ACHN (cell line): ENCODE data around the gene SHROOM1.
"Not testable (repeated sequence)": the region's sequence is repeated elsewhere in the genome, so short reads cannot be mapped to it uniquely, and the experiment has no call there.

Experiments
- DNase-seq: peaks from one replicate; pipeline ENCODE4 v3.0.0-alpha.2; 2015
- in situ Hi-C: cut with HindIII; loops from 2 replicates; pipeline ENCODE4 v1.10.0; 2017; ENCODE audit warnings: low sequenced_read_pairs, low pct_ligation_motif_present, low pct_unique_long_range_greater_than_20kb

The SHROOM1 gene

GRCh38 chr5:132856011-132856410 is 25.6 kb upstream of the SHROOM1 start:
- in situ Hi-C loops, result no loop called here
- no peak for DNase-seq

- DNase-seq, in situ Hi-C loops: not testable (repeated sequence)
Measured at GRCh38 chr5:132854992-132855391, 24.5 kb upstream of the SHROOM1 start.

- DNase-seq, result no peak
- in situ Hi-C loops, result no loop called here
Measured at GRCh38 chr5:132854301-132854700, 23.9 kb upstream of the SHROOM1 start.

- in situ Hi-C loops, result no loop called here
- no peak for DNase-seq
Measured at GRCh38 chr5:132853790-132854189, 23.3 kb upstream of the SHROOM1 start.

GRCh38 chr5:132853323-132853722 is 22.9 kb upstream of the SHROOM1 start:
- DNase-seq, result no peak
- in situ Hi-C loops, result no loop called here

- in situ Hi-C loops, result no loop called here
- no peak for DNase-seq
Measured at GRCh38 chr5:132850066-132850465, 19.6 kb upstream of the SHROOM1 start.

- in situ Hi-C loops, result no loop called here
- no peak for DNase-seq
Measured at GRCh38 chr5:132849347-132849746, 18.9 kb upstream of the SHROOM1 start.

- no peak for DNase-seq
- in situ Hi-C loops, result no loop called here
Measured at GRCh38 chr5:132848270-132848669, 17.8 kb upstream of the SHROOM1 start.

- in situ Hi-C loops, result no loop called here
- no peak for DNase-seq
Measured at GRCh38 chr5:132841305-132841704, 10.9 kb upstream of the SHROOM1 start.

- in situ Hi-C loops, result no loop called here
- no peak for DNase-seq
Measured at GRCh38 chr5:132840896-132841295, 10.4 kb upstream of the SHROOM1 start.

GRCh38 chr5:132840313-132840712 is 9.9 kb upstream of the SHROOM1 start:
- in situ Hi-C loops, result no loop called here
- DNase-seq, result no peak

- no peak for DNase-seq
- in situ Hi-C loops, result no loop called here
Measured at GRCh38 chr5:132839426-132840301, 9.2 kb upstream of the SHROOM1 start.

GRCh38 chr5:132838516-132839282 is 8.3 kb upstream of the SHROOM1 start:
- no peak for DNase-seq
- in situ Hi-C loops, result no loop called here

GRCh38 chr5:132837868-132838267 is 7.4 kb upstream of the SHROOM1 start:
- DNase-seq, result no peak
- in situ Hi-C loops, result no loop called here

GRCh38 chr5:132836852-132837251 is 6.4 kb upstream of the SHROOM1 start:
- in situ Hi-C loops, result no loop called here
- no peak for DNase-seq

- in situ Hi-C loops, result no loop called here
- DNase-seq, result no peak
Measured at GRCh38 chr5:132834057-132834456, 3.6 kb upstream of the SHROOM1 start.

GRCh38 chr5:132832612-132833011 is 2.2 kb upstream of the SHROOM1 start:
- DNase-seq, result no peak
- in situ Hi-C loops, result no loop called here

GRCh38 chr5:132831095-132831860 is 831 bp upstream of the SHROOM1 start:
- DNase-seq, result no peak
- in situ Hi-C loops, result no loop called here
